HG03558 (cell line): ENCODE data around the gene EYS.
"Not testable (repeated sequence)": the region's sequence is repeated elsewhere in the genome, so short reads cannot be mapped to it uniquely, and the experiment has no call there.

Experiments used
- ATAC-seq: cut with Tn5 transposase; IDR thresholded peaks from one replicate; pipeline ENCODE4 v1.9.1; 2021; ENCODE audit warnings: moderate number of reproducible peaks; ENCODE audit not compliant: unreplicated experiment; ENCODE audit errors: extremely low read depth

EYS gene

GRCh38 chr6:65117817-65118409, 589.1 kb downstream of the EYS start:
- no peak for ATAC-seq

DNA sequence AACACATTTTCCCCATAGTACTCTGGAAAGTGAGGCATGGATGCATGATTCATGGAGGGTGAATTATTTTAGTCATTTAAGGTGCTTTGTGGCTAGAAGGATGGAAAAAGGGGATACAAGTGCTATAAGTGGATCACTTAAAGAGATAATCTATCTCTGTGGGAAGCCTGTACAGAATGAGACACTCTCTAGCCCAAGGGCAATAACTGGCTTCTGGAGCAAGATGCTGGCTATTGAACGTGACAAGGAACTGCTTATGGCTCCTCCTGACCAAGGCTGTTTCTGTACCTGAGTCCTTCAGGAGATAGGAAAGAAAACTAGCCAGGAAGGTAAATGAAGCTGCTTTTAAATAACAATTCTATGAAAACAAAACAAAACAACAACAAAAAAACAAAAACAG, 590.7 kb downstream of the EYS start:
- ATAC-seq = no peak

DNA sequence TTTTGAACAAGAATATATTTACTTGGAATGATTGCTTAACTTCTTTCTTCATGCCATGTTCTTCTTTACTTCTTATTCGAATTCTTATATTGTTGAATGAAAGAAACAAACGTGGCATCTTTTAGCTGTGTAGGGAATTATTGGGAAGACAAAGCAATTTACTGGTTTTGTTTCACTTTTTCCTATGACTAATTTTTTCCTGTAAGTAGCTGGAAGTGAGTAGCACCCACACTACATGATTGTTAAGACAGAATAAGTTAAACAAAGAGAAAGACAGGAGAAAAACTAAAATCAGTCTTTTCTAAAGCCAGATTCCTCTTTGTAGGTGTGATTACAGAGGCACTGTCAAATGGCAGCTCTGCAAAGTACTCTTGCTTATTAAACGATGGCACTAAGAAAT, 593.4 kb downstream of the EYS start:
- ATAC-seq = no peak

- ATAC-seq = no peak
Measured at GRCh38 chr6:65112435-65112834, 594.6 kb downstream of the EYS start.

DNA sequence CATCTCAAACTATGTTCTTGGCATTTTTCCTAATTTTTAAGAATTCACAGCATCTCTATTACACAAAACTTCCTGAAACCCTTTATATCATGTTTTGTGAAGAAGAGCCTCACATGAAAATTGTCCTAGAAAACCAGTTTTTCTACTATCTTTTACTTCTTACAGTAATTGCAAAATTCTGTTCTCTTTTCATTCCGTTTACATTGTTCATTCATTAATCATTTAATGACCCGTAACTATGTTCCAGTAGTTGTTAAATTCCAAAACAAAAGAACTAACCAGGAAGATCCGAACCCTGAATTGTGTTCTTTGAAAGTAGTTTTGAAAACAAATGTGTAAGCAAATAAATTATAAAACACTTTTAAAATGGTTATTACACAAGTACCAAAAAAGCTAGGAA, 597.0 kb downstream of the EYS start:
- ATAC-seq = no peak

DNA sequence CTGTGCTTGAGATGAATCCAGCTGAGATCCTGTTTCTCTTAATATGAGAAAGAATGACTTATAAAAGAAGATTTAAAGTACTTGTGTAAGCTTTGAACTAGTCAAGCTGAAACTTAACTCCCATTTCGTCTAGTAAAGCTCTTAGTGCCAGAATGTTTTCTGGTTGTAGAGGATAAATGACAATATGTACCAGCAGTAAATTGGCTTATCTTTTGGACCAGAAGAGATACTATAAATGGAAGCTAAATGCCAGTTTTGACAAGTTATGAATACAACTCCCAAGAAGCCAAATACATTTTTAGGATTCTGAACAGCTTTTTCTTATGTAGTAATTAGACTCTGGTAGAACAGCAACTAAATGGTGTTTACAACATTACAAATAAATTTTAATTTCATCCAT, 608.7 kb downstream of the EYS start:
- ATAC-seq = no peak

DNA sequence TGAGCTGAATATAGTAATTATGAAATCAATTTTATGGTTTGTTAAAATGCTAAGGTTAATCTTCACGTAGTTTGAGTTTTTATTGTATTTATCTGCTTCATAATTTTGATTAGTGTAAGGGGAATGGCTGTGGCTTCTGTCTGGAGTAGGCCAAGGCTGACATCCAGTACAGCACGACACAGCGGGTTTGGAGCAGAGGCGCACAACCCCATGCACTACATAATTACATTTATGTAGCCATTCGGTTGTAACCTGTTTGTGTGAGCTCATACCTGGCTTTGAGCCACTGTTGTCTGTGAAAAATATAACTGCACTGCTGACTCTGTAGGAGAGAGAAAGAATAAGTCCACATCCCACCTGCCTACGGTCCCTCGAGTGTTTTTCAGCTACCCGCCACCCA, 615.5 kb downstream of the EYS start:
- ATAC-seq = no peak

GRCh38 chr6:65088575-65088974, 618.5 kb downstream of the EYS start:
- ATAC-seq = no peak

- ATAC-seq = no peak
Measured at GRCh38 chr6:65081756-65082155, 625.3 kb downstream of the EYS start.

DNA sequence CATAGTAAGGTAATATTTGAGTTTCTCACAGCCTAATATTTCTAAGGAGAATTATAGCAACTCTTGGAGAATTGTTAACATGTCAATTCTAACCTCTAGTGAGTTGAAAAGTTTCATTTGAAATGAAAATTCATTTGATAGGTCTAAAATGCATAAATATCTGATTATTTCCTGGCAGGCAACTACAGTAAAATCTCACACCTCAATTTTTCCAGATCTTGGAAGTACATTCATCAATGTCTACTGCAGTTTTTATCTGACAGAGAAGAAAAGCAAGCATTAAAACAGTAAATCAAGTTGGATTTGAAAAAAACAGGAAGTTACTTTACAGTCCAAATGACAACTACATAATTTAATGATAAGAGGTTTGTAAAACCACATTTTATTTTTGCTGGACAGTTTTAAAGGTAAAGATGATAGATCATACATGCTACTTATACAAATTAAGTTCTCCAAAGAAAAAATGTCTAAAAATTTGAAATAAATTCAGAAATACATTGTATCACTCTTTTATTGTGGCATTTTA, 631.3 kb downstream of the EYS start:
- no peak for ATAC-seq

- no peak for ATAC-seq
Measured at GRCh38 chr6:65072500-65072899, 634.5 kb downstream of the EYS start.

GRCh38 chr6:65071480-65071879, 635.5 kb downstream of the EYS start:
- no peak for ATAC-seq

- no peak for ATAC-seq
Measured at GRCh38 chr6:65064844-65065243, 642.2 kb downstream of the EYS start.

DNA sequence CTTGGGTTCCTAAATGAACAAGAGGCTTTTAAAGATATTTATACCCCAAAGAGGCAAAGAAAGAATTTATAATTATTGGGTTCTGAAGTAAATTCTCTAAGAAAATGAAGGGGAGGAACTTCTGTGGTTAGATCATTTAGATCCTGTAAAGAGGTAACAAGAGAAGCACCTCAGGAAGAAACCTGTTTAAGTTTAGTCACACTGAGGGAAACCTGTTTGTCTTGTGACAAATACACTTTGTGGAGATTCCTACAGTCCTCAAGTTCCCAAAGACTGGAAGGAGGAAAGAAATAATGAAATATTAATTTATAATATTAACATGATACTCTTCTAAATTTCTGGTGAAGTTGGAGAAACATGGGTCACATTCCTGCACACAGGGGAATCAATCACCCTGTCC, 647.5 kb downstream of the EYS start:
- ATAC-seq = no peak

GRCh38 chr6:65055545-65055944, 651.5 kb downstream of the EYS start:
- ATAC-seq = no peak

DNA sequence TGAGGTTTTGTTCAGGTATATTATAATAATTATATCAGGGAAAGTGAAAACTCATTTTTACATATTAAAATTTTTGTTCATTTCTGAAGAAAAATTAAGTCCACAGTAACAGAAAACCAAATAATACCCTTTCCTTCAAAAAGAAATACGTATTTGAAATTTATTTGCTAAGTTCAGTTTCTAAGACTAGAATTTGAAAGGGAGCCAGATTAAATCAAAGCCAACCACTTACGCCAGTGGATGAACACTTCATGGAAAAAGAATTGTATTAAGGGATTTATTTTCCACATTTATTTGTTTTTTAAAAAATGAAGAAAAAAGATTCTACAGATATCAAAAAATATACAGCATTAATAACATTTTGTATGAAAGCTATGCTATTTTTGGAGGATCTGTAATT, 654.4 kb downstream of the EYS start:
- ATAC-seq = no peak

- ATAC-seq = no peak
Measured at GRCh38 chr6:65045801-65046200, 661.2 kb downstream of the EYS start.

GRCh38 chr6:65014006-65014405, 693.0 kb downstream of the EYS start:
- no peak for ATAC-seq

GRCh38 chr6:65006788-65007187, 700.2 kb downstream of the EYS start:
- no peak for ATAC-seq

DNA sequence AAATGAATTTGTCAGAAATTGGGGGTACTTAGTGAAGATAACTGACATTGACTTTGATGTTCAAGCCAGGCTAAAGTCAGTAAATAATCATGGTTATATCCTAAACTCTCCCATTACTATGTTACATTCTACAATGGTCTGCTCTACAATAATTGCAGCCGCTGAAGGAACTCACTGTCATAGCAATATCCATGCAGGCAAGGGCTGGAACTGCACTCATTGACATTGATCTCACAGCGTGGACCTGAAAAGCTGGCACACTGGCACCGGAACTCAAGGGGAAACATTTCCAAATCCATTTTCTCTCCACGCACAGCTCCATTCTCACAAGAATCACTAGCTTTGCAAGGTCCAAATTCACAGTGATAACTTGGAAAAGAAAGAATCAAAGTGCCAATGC, 702.7 kb downstream of the EYS start:
- no peak for ATAC-seq

GRCh38 chr6:65002882-65003281, 704.1 kb downstream of the EYS start:
- ATAC-seq = not testable (repeated sequence)

DNA sequence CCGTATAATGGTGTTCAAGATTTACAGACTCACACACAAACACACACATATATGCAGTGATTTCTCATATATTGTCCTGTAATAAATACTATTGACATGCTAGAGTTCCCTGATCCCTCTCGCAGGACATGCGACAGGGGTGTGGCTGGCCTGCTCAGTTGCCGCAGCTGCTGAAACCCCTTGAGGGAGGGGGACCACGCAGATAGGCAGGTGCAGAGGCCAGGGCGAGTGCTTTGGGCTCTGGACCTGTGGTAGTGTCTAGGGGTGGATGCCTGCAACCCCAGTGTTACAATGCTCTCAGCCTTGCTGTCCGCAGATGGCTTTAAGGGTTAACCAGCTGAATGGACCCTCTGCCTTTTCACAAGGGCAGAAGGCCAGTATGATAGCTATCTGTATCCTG, 706.2 kb downstream of the EYS start:
- ATAC-seq = no peak

- ATAC-seq = no peak
Measured at GRCh38 chr6:64998204-64998603, 708.8 kb downstream of the EYS start.
